Fibroblast of pulmonary artery (primary cell): ENCODE results near the gene KCNT2.
A peak's percentile ranks its signal among the peaks of the same experiment; 100 is the strongest.

Experiments used
- DNase-seq: peaks from one replicate; pipeline ENCODE4 v3.0.0-alpha.2; 2010; ENCODE audit warnings: low read depth
- H3K4me3 ChIP-seq: replicated peaks from 2 replicates; pipeline ENCODE4 v1.5.1; 2011; ENCODE audit warnings: low read depth, mild to moderate bottlenecking, control low read depth, low read length, moderate library complexity
- CTCF ChIP-seq: IDR thresholded peaks from 2 replicates; pipeline ENCODE4 v1.5.1; 2011; ENCODE audit warnings: mild to moderate bottlenecking, control low read depth, low read length, inconsistent platforms; ENCODE audit errors: missing control alignments

The KCNT2 gene

GRCh38 chr1:196209983-196210382, 398.3 kb downstream of the KCNT2 start:
- peak; percentile 64 for DNase-seq
- no peak for TF ChIP-seq CTCF
- H3K4me3 ChIP-seq: no peak overlapping the region

- no peak overlapping the region for H3K4me3 ChIP-seq
- DNase-seq: no peak
- TF ChIP-seq CTCF: no peak
These were observed 399.0 kb downstream of the KCNT2 start for GRCh38 chr1:196209265-196209664.

- TF ChIP-seq CTCF: no peak
- no peak overlapping the region for H3K4me3 ChIP-seq
- no peak for DNase-seq
These were observed 400.5 kb downstream of the KCNT2 start for GRCh38 chr1:196207612-196208217.

- TF ChIP-seq CTCF: no peak
- DNase-seq: no peak
- H3K4me3 ChIP-seq: no peak overlapping the region
These were observed 402.4 kb downstream of the KCNT2 start for GRCh38 chr1:196205882-196206281.

- TF ChIP-seq CTCF: no peak
- no peak overlapping the region for H3K4me3 ChIP-seq
- DNase-seq: no peak
These were observed 411.8 kb downstream of the KCNT2 start for GRCh38 chr1:196196486-196196885.

- H3K4me3 ChIP-seq: no peak overlapping the region
- DNase-seq: no peak
- no peak for TF ChIP-seq CTCF
These were observed 414.2 kb downstream of the KCNT2 start for GRCh38 chr1:196193896-196194559.

GRCh38 chr1:196183941-196184340, 424.3 kb downstream of the KCNT2 start:
- DNase-seq: no peak
- no peak overlapping the region for H3K4me3 ChIP-seq
- TF ChIP-seq CTCF: no peak
